GM21619 (cell line): ENCODE data around the gene CTU2.
"Not testable (repeated sequence)": the region's sequence is repeated elsewhere in the genome, so short reads cannot be mapped to it uniquely, and the experiment has no call there.

Source experiments
- ATAC-seq: cut with Tn5 transposase; IDR thresholded peaks from one replicate; pipeline ENCODE4 v1.9.1; 2021; ENCODE audit not compliant: unreplicated experiment

The CTU2 gene

DNA sequence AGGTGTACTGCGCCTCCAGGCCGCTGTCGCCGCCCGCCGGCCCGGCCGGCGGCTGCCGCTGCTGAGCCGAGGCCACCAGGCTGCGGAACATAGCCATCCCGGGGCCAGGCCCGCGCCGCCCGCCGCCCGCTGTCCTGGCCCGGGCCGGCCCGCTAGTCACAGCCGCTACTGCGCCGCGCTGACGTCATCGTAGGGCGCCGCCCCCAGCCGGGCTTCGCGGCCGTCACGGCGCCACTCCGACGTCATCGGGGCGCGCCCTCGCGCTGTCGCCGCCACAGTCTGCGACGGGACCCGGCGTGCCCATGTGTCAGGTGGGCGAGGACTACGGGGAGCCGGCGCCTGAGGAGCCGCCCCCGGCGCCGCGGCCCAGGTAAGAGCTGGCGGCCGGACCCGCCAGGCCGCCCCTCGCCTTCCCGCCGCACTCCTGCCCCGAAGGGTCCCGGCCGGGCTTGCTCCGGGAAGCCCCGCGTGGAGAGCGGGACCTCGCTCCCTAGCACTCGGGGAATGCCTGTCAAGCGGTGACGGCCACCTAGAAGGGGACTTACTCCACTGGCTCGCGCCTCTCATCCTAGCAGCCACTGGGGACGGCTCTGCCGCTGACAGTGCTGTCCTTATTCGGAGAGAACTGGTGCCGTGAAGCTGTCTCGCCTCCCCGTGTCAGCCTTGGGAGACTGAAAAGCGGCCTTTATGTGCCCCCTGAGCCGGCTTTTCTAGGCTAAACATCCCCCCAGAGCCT is at the start of gene CTU2, which contains the start of gene RNF166:
Gene CTU2 (plus strand): TSS at position 275 of the 736 bp plus-strand sequence. CDS start 28 bp downstream, at position 303.
Gene RNF166 (minus strand): TSS at position 180 of the 736 bp plus-strand sequence. CDS start 83 bp downstream, at position 97.
- ATAC-seq: peak; percentile 37

DNA sequence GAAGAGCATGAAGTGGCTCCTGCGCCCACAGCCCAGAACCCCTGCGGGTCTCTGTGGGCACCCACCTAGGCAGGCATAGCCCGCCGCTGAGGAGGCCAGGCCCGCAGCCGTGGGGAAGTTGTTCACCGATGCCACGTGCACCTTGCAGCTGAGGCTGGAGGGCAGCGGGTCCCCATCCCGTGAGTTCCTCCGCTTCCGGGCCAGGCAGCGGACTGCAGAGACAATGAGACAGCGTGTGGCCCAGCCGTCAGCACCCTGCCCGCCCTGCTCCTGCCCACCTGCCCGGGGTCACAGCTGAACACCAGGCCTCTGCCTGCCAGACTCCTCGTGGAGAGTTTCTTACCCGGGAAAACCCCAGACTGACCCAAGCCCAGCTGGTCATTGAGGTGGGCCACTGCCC is 48.9 kb upstream of the CTU2 start:
- no peak for ATAC-seq

GRCh38 chr16:88658714-88659113 is 47.6 kb upstream of the CTU2 start:
- ATAC-seq: no peak

DNA sequence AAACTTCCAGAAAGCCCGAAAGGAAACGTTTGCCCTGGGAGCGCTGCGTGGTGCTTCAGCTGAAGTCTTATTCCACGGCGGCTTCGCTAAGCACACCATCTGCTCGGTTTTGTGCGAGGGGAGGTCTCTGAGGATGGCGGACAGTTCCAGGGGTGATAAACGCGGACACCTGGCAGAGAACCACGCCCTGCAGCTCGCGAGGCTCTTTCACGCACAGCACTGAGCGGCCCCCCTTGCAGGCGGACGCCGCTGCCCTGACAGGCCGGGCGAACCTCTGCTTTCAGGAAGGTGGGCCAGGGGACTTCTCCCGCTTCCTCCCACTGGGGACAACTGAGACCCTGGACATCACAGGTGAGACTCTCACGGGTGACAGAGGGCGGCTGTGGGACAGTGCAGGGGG is 47.1 kb upstream of the CTU2 start:
- no peak for ATAC-seq

GRCh38 chr16:88661468-88661867 is 44.8 kb upstream of the CTU2 start:
- ATAC-seq: no peak

DNA sequence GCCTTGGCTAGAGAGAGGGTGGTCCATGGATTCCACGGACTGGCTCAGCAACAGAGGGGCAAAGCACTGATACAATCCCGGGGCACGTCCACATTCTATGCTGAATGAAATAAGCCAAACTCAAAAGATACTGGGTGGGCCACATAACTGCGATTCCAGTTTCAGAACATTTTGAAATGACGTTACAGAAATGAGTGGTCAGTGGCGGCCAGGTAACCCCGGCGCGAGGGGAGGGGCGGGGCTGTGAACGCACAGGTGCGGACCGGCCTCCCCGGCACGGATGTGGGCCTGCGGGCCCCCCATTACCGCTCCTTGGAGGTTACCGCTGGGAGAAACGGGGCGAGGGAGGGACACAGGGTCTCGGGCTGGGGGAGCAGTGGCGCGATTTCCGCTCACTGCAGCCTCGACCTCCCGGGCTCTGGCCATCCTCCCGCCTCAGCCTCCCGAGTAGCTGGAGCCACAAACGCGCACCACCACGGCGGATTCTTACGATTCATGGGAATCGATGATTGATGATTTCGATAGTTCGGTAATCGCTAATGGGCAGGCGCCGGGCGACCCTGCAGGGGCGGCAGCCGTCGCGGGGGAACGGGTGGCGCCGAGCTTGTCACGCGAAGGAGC is 44.0 kb upstream of the CTU2 start:
- no peak for ATAC-seq

GRCh38 chr16:88662843-88663606 is 43.3 kb upstream of the CTU2 start, which contains the start of gene MVD:
Gene MVD (minus strand): TSS chr16:88663091. CDS start chr16:88663080, 11 bp downstream.
- peak; percentile 91 for ATAC-seq

DNA sequence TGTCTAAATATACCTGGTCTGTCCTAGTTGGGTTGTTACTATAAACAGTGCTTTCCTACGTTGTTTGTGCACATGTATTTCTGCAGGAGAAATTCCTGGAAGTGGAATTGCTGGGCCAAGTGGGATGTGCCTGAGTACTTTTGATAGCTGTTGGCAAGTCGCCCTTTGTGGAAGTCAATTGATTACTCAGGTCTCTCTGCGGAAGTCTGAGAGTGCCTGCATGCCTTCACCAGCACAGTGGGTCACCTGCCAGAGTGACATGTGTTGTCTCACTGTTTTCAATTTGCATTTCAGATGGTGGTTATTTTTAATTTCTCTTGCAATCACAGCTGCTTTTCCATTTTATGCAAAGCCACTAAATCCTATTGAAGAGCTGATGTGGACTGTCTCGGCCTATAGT is 41.2 kb upstream of the CTU2 start:
- no peak for ATAC-seq

DNA sequence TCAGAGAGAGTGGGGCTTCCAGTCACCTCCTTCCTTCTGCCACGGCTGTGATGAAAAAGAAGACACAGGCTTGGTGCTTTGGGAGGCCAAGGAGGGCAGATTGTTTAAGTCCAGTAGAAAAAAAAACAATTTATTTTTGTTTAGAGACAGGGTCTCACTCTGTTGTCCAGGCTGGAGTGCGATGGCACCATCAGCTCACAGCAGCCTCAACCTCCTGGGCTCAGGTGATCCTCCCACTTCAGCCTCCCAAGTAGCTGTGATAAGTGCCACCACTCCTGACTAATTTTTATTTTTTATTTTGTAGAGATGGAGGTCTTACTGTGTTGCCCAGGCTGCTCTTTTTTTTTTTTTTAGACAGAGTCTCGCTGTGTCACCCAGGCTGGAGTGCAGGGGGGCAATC is 40.7 kb upstream of the CTU2 start:
- ATAC-seq: no peak

DNA sequence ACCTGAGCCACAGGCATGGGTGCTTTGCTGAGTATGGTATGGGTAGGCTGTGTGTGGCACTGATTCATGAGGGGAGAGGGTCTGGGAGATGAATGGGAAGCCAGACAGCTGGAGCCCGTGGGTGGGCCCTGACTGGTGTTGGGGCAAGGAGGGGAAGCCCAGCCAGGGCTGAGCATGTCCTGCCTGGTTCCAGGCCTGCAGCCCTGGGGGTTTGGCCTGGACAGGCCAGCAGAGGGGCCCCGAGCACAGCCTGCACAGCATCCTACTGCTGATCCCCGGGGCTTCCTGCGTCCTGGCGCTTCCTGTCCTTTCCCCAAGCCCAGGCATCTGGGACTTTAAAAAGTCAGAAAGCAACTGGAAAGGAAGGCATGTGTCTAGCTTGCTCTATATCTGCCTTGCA is 38.8 kb upstream of the CTU2 start:
- no peak for ATAC-seq

DNA sequence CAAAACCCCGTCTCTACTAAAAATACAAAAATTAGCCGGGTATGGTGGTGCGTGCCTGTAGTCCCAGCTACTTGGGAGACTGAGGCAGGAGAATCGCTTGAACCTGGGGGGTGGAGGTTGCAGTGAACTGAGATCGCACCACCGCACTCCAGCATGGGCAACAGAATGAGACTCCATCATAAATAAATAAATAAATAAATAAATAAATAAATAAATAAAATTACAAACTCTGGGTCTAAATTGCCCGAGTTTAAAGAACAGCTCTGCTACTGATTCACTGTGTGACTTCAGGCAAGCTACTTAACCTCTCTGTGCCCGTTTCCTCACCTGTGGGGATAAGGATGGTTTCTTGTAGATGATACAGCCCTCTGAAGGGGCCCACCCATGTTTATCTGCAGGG is 36.8 kb upstream of the CTU2 start:
- ATAC-seq: not testable (repeated sequence)

DNA sequence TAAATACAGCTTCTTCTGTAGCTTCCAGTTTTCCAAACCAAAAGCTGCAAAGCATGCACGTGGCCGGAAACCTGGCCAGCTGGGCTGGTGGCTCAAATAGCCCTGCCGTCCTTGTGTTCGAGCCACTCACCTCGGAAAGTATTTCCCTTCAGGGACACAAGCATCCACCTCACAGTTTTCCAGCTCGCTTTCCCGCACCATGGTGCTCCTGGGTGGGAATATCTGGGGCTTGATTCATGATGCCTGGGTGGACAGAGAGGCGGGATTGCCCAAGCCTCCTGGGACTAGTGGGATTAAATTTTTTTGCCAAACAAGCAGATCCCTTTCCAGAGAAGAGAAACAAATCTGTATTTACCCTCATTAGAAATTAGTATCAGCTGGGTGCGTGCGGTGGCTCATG is 36.3 kb upstream of the CTU2 start:
- no peak for ATAC-seq

DNA sequence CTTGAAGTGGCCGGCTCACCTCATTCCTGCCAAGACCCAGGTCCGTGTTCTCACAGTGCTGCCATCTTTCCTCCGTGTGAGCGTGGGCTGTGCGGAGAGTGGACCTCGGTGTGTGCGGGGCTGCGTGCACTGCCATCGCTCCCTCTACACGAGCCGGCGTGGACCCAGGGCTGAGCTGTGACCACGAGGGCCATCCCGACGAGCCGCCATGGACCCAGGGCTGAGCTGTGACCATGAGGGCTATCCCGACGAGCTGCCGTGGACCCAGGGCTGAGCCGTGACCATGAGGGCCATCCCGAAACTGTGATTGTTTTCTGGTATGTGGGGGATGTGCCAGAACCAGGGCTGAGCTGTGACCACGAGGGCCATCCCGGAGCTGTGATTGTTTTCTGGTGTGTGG is 34.5 kb upstream of the CTU2 start:
- ATAC-seq: no peak

- ATAC-seq: no peak
Observed at GRCh38 chr16:88672776-88673175, 33.5 kb upstream of the CTU2 start.

DNA sequence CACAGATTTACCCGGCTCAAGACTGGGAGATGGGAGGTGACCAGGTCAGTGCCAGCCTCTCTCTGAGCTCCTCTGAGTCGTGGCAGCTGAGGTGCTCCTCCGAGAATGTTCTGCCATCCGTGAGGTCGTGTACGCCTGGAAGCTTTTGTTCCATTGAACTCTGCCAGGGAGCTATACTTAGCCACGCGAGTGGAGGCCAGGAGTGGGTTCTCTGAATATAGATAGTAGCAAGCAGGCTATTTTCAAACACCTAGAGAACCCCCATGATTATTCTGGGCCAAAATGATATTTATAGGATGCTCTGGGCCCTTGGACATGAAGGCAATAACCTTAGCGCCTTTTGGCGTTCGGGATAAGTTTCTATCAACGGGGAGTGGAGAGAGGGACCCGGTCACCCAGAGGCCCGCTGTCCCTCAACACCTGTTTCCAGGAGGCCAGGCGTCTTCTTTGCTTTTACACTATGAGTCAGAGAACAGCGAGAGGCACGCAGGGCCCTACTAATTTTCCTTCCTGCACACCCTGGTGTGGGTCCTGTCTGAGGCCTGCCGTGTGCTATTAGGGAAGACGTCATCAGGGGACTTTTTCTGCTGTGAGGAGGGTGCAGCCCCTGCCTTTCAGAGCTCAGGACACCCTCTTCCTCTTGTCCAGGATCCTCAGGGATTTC is 32.5 kb upstream of the CTU2 start:
- no peak for ATAC-seq

DNA sequence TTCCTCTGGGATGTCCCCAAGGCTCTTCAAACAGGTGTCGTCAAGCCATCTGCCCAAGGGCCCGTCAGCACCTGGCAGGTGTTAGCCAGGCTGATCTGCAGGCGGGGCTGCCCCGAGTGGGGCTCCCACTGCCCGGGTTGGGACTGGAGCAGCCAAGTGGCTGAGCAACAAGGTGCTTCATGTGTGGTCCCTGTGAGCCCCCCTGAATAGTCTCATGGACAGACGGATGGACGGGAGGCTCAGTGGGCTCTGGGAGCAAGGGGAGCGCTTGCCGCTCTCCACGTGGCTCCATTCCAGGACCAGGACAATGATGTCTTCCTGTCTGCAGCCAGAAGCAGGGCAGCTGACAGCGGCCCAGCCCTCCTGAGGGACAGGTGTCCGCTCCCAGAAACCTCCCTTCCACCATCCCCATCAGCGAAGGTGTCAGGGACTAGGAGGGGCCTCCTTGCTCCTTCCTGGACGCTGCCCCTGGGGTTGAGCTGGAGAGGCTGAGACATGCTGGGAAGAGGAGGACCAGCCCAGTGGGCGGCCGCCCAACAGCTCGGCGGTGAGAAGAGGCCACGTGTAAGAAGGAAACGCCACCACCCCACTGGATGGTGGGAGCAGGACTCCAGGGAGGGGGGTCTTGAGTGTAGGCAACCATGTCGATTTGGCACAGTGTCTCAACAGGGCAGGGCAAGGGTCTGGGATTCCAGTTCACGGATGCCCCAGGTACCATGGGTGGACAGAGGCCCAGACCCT is 29.6 kb upstream of the CTU2 start:
- no peak for ATAC-seq

- no peak for ATAC-seq
Observed at GRCh38 chr16:88677721-88678120, 28.6 kb upstream of the CTU2 start.

GRCh38 chr16:88678224-88678979 is 27.9 kb upstream of the CTU2 start:
- no peak for ATAC-seq

- no peak for ATAC-seq
Observed at GRCh38 chr16:88680554-88681083, 25.7 kb upstream of the CTU2 start.
